HG03108 (cell line): Measurements from ENCODE around the gene APOBR.
"Not testable (repeated sequence)": the region's sequence is repeated elsewhere in the genome, so short reads cannot be mapped to it uniquely, and the experiment has no call there.

ENCODE experiments used
- ATAC-seq: cut with Tn5 transposase; IDR thresholded peaks from one replicate; pipeline ENCODE4 v1.9.1; 2021; ENCODE audit warnings: moderate library complexity; ENCODE audit not compliant: unreplicated experiment

Gene APOBR

DNA sequence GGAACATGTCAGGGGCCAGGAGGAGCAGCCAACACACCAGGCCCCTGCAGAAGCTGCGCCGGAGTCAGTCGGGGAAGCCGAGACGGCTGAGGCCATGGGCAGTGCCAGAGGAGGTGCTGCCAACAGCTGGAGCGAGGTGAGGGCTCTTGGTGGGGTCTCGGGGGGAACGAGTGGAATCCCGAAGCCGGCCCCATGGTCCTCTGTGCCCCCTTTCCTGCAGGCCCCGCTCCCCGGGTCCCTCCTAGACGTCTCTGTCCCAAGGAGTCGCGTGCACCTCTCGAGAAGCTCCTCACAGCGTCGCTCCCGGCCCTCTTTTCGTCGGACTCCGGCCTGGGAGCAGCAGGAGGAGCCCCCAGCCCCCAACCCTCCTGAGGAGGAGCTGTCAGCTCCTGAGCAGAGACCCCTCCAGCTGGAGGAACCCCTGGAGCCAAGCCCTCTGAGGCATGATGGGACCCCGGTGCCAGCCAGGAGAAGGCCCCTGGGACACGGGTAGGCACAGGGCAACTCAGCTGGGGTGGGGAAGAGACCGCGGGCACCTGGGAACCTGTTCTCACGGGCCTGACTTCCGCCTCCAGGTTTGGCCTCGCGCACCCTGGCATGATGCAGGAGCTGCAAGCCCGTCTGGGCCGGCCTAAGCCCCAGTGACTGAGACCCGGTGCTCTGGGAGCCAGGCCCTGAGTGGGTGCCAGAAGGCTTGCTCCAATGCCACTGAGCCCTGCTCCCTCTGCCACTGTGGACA, 3.6 kb downstream of the APOBR start:
- no peak for ATAC-seq

DNA sequence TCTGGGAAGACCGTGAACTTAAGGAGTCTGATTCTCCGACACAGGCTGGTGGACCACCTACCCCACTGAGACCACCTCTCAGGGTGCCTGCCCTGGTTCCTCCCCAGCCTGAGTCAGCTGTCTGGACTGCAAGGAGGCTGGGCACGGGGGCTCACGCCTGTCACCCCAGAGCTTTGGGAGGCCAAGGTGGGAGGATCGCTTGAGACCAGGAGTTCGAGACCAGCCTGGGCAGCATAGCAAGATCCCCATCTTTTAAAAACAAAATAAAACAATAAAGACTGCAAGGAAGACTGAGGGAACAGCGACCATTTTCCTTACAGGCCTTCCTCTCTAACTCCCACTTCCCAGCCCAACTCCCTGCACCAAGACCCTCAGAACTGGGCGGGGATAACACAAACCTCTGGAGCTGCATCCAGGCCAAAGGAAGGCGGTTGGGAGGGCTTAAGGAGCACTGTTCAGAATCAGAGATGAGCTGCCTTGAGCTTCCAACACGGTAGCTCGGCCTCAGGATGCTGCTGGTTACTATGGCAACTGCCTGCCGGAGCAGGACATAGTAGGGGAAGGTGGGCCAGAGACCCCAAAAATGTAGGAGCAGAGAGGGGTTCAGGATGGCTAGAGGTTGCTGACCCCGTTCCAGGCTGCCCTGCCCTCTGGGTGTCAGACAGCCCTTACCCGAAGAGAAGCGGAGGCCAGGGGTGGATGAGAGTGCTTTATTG, 4.4 kb downstream of the APOBR start:
- no peak for ATAC-seq

DNA sequence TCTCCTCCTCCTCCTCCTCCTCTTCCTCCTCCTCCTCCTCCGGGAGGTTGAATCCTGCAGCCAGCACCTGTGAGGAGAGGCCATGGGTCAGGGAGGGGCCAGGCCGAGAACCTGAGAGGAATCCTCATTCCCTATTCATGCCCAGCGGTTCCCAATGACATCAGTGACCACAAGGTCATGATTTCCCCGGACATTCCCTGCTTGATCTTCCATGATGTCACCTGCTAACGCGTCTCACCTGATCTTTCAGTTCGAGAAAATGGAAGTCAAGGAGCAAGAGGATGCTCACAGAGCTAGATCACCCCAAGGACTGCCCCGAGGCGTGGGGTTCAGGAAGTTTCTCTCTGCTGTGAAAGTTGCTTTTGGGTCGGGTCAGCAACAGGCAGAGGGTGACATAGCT, 5.4 kb downstream of the APOBR start:
- no peak for ATAC-seq

DNA sequence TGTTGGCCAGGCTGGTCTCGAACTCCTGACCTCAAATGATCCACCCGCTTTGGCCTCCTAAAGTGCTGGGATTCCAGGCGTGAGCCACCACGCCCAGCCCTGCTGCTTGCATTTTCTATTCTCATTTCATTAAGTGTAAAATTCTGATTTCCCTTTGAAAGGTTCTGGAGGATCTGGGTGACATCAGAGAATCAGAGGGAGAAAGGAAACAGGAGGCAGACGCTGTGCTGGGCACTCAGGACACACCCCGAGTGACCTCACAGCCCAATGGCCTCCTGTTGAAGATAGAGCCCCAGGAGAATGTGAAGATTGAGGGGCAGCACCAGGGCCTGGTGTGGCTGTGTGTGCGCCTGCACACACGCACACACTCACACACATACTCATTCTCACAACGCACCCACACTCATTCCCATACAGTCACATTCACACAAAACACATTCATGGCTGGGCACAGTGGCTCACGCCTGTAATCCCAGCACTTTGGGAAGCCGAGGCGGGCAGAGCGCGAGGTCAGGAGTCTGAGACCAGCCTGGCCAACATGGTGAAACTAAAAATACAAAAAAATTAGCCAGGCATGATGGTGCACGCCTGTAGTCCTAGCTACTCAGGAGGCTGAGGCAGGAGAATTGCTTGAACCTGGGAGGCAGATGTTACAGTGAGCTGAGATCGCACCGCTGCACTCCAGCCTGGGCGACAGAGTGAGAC, 6.2 kb downstream of the APOBR start:
- not testable (repeated sequence) for ATAC-seq

DNA sequence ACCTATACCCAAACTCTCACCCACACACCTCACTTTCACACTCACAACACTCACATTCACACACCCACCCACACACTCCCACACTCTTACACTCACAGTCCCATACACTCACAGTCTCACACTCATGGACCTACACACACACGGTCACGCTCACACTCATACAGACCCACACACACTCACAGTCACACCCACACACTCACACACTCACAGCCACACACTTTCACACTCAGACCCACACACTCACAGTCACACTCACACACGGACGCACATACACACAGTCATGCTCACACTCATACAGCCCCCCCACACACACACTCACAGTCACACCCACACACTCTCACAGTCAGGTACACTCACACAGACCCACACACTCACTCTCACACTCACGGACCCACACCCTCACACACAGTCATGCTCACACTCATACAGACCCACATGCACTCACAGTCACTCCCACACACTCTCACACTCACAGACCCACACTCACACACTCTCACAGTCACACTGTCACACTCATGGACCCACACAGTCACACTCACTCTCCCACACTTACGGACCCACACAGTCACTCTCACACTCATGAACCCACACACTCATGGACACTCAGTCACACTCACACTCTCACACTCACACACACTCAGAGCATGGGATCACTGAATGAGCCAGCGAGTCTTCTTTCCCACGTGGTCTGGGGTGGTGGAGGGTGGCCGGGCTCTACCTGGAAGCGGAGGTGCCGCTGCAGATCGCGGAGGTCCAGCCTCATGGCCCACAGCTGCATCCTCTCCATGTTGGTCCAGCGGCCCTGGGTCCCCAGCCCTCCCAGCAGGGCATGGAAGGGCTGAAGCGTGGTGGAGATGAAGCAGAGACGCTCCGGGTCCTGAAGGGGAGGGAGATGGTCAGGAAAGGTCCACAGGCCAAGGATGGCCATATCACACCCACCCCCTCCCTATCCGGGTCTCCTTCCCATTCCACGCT, 7.1 kb downstream of the APOBR start:
- no peak for ATAC-seq

DNA sequence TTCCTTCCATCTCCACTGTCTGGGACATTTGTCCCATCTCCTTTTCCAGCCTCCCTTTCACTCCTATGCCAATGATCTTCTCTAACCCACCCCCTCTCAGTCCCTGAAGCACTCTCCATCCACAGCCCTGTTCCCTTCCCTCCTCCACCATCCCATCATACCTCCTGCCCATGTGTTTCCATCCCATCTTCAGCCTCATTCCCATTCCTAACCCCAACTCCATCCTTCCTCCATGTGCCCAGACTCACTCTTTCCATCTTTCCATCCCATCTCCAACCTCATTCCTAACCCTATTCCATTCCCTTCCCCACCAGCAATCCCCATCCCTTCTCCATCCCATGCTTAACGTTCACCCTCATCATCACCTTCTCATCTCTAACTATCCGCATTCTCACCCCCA, 7.8 kb downstream of the APOBR start:
- no peak for ATAC-seq

DNA sequence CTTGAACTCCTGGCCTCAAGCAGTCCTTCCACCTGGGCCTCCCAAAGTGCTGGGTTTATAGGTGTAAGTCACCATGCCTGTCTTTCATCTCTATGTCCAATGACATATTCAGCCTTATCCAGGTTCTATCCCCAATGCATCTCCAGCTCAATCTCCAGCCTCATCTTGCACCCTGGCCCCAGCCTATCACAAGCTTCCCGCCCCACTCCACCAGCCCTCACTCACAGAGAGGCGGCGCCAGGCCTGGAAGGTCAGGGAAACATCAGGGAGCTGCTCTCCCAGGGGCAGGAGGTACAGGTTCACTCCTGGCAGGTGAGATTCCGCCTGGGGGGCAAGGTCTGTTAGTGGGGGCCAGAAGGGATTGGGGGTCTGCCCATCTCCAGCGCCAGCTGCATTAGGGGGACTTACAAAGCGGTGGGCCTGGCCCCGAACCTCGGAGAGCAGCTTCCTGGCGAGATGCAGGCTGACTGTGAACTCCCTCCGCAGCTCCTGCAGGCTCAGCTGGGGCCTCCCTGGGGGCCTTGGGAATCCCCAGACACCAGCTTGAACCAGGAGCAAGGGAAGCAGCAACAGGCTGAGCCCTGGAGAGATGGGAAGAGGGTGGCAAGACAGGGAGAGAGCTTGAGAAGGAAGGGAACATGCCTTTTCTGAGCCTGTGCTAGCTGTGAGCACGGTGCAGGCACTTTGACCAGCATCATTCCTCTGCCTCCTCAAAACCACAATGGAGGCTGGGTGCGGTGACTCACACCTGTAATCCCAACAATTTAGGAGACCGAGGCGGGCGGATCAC, 9.2 kb downstream of the APOBR start:
- no peak for ATAC-seq

DNA sequence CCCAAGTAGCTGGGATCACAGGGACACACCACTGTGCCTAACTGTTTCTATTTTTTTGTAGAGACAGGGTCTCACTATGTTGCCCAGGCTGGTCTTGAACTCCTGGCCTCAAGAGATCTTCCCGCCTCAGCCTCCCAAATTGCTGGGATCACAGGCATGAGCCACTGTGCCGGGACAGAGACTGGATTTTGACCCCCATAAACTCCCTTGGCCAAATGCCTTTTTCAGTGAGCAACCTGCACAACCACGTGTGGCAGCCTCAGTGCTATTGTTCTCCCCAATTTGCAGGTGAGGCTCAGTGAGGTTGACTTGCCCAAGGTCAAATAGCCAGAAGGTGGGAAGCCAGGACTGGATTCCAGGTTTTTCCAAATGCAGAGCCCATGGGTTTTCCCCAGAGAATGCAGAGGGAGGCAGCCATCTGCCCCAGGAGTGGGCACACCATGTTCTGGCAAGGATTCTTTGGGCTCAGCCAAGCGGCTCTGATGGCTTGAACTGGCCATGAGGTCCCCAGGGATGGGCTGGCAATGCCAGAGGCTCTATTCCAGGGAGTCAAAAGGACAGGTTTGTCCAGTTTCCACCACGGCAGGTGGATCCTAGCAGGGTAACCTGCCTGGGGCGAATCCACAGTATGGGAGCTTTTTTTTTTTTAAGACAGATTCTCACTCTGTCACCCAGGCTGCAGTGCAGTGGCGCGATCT, 10.4 kb downstream of the APOBR start:
- ATAC-seq: no peak

DNA sequence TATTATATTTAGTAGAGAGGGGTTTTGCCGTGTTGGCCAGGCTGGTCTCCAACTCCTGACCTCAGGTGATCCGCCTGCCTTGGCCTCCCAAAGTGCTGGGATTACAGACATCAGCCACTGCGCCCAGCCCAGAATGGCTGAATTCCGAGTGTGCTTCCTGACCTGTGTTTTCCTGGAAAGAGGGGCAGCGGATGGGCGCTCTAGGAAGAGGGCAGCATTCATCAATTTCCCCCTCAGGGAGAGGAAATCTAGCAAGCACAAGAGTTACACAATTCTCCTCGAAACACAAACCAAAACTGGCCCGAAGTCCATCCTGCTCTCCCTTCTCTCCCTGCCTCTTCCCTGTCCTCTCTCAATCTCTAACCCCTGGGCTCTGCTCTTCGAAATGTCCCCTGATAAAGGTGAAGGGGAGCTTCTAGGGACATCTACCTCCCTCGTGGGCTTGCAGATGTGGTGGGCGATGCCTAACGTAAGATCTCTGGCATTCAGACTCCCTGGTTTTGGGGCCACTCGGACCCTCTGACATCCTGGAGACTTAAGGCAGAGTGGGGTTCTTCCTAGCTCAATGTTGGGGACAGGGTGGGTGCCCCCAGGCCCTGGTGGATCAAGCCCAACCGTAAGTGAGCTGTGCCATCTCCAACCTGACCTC, 11.2 kb downstream of the APOBR start:
- no peak for ATAC-seq

DNA sequence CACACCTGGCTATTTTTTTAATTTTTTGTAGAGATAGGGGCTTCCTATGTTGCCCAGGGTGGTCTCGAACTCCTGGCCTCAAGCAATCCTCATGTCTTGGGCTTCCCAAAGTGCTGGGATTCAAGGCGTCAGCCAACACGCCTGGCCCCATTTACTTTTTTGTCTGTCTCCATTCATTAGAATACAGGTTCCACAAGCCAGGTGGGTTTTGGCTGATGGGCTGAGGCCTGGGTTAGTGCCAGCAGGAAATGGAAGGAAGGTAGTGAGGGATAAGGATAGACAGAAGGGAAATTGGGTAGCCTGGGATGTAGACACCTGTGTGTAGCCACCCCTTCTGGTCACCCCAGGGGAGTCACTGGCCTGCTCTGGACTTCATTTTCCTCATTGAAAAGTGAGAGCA, 16.6 kb downstream of the APOBR start:
- no peak for ATAC-seq

DNA sequence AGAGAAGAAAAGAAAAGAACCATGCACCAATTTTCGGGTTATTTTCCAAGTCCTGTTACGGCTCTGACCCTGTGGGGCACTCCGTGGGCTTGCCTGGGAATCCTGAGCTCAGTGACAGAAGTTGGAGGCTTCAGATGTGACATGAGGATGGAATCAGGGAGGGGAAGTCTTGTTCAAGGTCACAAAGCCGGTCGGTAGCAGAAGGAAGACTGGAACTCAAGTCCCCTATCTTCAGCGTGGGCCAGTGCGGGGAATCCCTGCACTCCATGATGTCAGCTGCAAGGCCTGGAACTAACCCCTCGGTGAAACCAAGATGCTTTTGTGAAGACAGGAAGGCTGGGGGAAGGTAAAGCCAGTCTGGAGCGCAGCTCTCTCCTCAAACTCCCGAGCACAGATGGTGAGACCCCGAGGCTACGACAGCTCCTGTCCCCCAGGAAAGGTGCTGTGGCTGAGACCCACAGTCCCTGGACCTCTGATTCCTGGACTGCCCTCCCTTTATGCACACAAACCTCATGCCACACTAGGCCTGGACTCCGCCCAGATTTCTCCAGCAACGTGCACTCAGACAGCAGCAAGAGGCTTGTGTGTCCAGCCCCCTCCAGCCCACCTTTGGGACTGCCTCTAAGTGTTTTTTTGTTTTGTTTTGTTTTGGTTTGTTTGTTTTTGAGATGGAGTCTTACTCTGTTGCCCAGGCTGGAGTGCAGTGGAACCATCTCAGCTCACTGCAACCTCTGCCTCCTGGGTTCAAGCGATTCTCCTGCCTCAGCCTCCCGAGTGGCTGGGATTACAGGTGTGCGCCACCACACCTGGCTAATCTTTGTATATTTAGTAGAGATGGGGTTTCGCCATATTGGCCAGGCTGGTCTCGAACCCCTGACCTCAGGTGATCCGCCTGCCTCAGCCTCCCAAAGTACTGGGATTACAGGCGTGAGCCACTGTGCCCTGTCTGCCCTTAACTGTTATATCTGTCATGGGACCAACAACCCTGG, 17.7 kb downstream of the APOBR start:
- no peak for ATAC-seq

DNA sequence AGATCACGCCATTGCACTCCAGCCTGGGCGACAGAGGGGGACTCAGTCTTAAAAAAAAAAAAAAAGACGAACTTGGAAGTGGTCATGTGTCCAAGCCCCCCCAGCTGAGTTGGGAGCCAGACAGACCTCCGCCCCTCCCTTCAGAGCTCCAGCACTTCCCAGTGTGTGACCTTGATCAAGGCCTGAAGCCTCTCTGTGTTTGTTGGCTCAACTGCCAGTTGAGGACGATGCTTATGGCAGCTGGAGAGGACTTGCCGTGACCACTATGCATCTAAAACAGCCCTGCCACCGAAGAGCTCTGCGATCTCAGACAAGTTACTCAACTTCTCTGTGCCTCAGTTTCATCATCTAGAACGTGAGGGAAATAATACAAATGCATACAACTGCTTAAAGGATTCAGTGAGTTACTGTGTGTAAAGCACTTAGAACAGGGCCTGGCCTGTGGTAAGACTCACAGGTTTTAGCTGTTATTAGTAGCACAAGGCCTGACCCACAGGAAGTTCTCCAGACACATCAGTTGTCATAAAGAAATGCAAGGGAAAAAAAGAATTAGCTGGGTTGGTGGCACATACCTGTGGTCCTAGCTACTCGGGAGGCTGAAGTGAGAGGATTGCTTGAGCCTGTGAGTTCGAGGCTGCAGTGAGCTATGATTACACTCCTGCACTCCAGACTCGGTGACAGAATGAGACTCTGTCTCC, 19.2 kb downstream of the APOBR start:
- ATAC-seq: no peak

DNA sequence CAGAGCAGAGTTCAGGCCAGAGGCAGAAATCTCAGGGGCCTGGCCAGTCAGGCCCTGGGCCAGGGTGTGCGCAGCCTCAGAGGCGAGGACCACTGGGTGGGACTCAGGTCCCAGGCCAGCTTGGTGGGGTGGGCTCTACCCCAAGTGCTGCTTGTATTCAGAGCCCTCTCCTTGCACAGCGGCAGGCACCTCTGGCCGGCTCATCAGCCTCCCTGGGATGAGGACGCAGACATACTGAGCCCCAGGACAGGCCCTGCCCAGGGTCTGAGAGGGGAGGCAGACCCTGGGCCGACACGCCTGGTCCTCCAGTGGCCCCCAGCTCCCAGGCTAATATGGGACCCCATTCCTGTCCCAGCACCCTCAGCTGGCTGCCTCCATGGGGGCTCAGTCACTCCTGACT, 19.8 kb downstream of the APOBR start:
- no peak for ATAC-seq

DNA sequence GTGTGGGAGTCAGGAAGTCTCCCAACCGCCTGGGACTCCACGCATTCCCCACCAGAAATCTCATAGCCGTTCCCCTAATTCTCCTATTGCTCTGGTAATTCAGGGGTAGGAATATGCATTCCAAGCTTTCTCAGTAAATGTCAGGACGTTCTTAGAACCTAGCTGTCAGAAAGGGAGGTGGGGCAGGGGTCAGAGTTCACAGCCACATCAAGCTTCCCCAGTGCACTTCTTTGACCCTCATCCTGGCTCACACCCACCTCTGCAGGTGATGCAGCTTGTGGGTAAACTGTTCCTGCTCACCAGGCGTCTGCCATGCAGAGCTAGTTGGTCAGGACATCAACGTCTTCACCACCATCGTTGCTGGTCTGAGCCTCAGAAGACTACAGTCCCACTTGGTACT, 26.2 kb downstream of the APOBR start:
- ATAC-seq: no peak

DNA sequence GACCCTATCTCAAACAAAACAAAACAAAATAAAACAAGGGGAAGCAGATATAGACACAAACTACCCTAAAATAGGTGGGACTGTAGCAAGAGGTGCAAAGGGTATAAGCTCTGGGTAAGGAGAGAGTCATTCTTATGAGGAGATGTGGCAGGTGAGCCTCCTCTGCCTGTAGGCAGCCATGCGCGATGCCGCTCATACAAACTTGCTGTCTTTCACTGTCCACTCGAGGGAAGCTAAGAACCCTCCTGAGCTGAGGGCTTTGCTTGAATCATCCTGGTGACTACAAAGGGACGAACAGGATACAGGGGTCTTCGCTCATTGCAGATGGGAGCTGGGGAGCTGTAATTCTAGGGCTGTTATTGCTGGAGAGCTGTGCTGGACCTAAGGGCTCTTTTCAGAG, 27.0 kb downstream of the APOBR start:
- no peak for ATAC-seq

DNA sequence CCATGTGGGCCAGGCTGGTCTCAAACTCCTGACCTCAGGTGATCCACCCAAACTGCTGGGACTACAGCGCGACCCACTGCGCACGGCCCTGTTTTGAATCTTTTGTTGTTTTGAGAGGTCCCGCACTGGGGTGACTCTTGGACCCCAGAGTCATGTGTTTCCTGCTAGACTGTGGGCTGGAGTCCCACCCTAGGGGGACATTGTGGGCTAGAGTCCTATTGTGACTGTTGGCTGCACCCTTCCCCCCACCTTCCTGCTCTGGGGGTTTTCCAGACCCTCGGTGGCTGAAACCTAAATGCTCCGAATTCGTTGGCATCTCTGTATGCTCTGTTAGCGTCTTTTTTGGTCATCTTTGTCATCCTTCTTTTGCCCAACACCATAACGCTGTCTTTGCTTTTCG, 28.3 kb downstream of the APOBR start:
- ATAC-seq: no peak

DNA sequence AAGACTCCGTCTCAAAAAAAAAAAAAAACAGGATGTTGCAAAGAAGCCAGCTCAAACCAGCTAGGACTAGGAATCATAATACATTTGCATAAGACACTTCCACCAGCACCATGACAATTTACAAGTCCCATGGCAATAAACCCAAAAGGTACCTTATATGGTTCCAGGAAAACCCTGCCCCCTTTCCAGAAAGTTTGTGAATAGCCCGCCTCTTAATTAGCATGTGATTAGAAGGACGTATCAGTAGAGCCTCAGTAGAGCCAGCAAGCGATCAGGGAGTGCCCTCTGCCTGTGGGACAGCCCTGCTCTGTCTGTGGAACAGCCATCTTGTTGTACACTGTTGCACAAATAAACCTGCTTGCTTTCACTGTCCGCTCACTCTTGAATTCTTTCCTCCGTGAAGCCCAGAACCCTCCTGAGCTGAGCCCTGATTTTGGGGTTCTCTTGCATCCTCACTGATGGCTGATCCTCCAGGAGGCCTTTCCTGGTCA, 30.3 kb downstream of the APOBR start:
- ATAC-seq: no peak
